Embryonic facial prominence (tissue), 1 donor: ENCODE results near the gene FAM53B.

Source experiments
- DNase-seq: peaks from one replicate; pipeline ENCODE4 v3.0.0-alpha.2; 2016; ENCODE audit errors: extremely low spot score

The FAM53B gene

DNA sequence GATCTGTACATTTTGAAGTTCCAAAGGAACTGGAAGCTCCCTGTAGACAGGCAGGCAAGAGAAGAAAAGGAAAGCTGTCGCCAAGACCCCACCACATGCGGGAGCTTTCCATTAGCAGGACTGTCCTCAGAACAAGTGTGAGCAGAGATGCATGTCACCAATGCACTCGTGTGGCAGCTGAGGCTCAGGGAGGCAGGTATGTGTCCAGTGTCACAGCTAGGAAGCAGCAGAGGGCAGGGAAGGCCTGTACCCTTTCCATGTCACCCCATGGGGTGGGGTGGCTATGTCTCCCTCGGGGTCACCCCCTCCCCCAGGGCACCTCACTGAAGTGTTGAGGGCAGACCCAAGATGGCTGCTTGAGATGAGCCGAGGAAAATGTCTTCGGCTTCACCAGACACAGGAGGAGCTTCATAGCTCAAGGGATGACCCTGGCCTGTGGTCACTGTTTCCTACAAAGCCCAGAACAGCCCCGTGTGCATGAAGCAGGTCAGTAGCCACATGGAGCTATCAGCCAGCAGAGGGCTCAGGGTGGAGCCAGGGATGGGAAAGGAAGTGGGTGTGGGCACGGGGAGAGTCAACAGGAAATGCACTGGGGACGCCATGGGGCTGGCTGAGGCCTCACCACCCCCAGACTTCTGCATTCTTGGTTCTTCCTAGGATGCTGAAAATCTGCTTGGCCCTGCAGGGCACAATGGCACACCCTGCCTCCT, 96.6 kb downstream of the FAM53B start:
- no peak for DNase-seq

DNA sequence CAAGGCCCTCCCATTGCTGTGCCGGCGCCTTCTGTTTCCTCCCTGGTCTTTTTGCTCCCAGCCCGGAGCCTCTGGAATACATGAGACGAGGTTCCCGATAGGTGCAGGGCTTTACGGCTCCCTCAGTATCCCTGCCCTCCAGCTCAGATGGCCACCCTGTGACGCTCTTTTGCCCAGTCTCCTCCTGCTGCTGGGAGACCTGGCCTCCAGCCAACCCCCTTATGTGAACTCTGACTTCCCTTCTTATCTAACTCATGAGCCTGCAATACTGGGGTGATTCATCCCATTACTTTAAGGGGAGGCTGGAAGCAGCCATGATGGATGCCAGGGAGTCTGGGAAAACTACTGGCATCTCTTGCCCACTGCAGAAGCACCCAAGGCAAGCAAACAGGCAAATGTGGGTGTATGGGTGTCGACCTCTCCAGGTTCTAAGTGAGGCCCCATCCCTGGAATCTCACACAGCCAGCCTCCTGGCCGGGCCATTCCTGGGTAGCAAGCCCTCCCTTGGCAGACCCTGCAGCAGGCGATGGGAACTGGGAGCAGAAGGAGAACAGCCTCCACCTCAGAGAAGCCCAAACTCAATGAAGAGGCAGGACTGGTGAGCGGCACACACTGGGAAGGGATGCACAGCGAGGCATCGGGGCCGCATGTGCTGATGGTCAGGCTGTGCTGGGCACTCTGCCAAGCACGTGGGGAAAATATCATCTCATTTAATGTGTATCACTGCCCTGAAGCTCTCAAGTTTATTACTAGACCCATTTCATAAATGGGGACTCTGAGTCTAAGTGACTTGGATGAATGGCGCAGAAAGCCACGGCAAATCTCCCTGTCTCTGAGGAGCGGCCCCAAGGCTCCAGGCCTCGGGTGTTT, 97.5 kb downstream of the FAM53B start:
- DNase-seq = no peak

- DNase-seq = no peak
These were observed 98.6 kb downstream of the FAM53B start for GRCh38 chr10:124645467-124646095.

- DNase-seq = no peak
These were observed 99.3 kb downstream of the FAM53B start for GRCh38 chr10:124644771-124645415.

- no peak for DNase-seq
These were observed 99.9 kb downstream of the FAM53B start for GRCh38 chr10:124644236-124644635.

- no peak for DNase-seq
These were observed 100.7 kb downstream of the FAM53B start for GRCh38 chr10:124643330-124644009.

- DNase-seq = no peak
These were observed 102.0 kb downstream of the FAM53B start for GRCh38 chr10:124642088-124642710.

DNA sequence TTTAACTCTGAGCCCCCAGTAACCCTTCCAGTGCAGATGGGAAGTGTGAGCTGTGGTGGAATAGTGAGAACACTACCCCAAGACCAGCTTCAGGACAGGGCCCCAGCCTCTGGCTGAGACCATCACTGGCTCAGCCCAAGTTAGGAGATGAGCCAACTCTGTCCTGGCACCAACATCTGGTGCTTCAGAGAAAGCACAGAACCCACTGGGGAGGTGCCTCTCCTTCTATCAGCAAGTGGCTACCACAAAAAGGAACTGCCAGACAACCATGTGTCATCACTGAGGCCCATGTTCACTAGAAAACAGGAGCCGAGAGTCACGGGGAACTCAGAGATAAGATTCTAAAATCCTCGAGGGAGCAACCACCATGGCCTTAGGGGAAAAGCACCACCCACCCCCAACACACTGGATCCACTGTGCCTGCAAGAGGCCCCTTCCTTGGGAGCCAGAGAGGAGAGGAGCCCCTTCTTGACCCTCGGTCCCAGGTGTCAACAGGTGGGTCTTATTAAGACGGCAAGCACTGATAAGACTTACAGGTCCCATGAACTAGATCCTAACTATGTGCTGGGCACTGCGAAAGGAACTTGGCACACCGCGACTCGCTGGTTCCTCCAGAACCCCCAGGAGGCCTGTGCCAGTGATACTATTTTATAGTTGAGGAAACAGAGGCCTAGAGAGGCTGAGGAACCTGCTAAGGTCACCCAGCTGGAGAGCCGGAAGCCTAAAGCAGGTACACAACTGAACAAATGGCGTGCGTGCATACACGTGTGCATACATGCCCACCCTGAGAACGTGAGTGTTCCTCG, 102.7 kb downstream of the FAM53B start:
- DNase-seq = no peak

DNA sequence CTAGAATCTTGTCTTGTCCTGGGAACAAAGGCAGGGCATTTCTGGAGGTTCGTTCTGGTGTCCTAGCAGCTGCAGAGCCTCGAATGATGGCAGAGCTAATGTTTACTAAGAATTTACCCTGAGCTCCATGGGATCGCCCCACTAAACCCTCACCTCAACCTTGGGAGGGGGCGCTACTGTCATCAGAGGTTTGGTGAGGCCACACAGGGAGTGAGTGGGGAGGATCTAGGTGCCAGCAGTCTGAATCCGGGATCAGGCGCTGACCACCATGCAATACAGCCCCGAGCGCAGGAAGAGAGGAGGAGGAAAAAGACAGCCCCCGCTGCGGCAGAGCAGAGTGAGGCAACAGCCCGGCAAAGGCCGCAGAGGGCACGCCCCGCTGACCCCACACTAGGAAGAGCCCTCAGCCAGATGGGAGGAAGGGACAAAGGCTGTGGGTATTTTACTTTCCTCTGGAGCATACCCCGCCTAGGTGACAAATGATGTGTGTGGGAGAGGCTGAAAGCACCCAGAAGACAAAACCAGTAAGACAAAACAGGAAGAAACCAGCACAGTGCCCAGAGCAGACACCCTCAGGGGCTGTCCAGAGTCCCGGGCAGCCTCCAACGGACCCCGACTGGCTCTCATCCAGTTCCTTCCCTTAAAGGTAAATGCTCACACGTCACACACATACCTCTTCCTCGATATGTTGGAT, 103.5 kb downstream of the FAM53B start:
- no peak for DNase-seq

GRCh38 chr10:124640056-124640455, 104.1 kb downstream of the FAM53B start:
- DNase-seq = no peak

DNA sequence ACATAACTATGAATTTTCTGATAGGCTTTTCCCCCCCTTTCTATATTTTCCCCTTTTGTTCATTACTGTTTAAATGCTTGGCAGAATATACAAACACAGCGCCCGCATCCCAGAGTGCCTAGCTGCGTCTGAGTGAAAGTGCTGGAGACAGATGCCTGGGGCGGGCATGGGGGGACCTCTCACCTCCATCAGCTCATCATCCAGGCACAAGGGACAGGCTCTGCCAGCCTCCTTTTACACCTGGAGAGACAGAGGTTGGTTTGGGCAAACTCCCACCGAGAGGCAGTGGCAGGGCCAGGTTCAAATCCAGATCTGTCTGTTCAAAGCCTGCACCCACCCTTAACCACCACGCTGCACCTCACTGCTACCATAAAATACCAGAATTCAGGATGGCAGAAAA, 104.5 kb downstream of the FAM53B start:
- no peak for DNase-seq

DNA sequence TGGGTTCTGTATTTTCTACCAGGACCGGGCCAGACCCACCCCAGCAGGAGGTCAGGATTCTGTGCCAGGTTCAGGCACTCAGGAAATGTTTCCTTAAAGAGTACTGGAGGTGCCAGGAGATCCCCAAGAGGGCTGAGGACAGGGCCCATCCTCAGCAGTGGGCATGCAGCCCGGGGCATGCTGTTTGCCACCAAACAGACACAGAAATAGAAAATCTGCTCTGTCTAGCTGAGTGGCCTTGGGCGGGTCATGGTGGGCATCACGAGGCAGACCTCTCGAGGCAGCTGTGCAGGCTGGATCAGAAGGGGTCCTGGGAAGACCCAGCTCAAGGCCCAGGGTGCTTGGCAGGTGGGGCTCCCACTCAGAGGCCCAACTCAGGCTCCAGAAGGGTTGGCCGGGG, 105.0 kb downstream of the FAM53B start:
- no peak for DNase-seq

- DNase-seq = no peak
These were observed 106.4 kb downstream of the FAM53B start for GRCh38 chr10:124637746-124638145.

DNA sequence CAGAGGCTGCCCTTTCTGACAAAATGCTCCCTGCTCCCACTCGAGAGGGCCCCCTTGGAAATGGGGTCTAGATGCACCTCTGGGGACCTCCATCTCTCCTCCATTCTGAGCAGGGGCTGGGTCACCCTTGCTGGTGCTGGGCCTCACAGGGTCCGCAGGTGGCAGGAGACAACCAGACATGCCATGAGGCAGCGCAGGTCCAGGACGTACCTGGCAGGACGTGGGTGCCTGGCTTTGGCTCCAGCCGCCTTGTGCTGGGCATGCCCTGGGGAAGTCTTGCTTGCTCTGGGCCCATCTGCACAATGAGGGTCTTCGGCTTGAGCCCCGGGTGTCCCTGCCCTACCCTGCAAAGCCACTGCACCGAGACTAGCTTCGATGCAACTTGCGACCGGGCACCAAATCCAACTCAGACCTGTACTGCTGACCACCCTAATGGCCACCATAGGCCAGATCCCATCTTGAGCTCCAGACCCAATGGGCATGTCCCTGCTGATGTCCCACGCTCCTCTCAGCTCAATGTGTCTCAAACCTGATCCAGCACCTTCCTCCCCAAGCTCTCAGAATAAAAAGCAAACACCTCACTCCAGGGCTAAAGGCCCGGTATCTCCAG, 107.0 kb downstream of the FAM53B start:
- DNase-seq = no peak

DNA sequence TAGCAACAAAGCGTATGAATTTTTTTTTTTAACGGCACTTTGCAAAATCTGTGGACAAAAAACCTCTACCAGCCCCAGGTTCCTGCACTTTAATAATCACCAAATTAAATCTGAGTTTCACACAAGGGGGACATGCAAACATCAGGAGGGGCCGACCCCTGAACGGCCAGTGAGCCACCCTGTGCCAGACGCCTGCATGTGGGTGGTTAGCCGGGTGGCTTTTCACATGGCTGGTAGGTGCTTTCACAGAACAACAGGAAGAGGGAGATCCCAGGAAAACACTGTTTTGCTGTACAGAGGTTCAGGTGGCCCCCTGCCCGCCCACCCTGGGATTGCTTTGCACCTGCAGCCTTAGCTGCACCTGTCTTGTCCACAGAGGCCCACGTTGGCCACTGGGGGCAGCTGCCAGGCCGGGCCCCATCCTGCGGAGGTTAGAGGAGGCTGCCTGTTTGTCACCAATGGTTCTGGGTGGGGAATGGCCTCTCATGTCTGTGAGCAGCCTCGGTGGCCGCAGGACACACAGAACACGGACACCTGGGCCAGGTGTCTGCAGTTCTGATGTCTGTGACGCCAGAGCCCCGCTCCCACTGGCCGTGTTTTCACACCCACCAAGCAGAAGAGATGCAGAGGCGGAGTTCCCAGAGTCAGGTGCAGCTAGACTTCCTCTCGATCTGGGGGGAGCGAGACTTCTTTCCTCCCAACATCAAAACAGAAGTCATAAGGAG, 107.7 kb downstream of the FAM53B start:
- no peak for DNase-seq

GRCh38 chr10:124632566-124632965, 111.6 kb downstream of the FAM53B start:
- DNase-seq = no peak

DNA sequence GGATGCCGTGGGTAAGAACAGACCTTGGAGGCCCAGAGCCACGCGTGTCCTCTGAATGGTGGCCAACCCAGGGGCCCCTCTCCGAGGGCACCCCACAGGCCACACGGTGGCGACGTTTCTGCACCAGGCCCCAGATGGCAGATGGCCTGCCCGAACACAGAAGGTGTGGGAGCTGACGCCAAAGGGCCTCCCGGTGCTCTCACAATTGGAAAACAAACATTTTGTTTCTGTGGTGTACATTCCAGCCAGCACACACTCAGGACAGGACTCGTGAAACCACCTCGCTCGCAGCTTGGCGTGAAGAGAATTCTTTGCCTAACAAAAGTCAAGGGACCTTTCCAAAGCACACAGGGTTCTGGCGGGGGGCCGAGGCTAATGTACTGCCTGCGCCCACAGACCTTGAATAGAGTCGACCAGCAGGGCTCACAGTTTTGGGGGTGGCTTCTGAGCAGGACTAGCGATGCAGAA, 112.1 kb downstream of the FAM53B start:
- no peak for DNase-seq

DNA sequence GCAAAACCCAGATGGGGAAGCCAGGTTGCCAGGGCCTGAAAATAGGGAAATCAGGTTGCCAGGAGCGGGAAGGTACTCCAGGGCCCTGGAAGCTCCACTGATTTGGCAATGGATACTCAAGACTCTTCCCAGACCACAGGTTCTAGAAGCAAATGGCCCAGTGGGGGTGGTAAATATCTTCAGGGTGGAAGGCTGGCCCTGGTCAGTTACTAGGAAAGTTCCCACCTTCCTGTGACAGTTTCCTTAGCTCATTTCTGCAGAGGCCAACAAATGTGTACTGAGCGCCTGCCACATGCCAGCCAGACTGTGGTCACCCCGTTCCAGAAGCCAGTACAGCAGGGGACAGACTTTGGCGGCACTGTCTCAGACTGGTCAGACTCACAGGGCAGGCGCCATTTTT, 113.6 kb downstream of the FAM53B start:
- no peak for DNase-seq
